NCI-H1694 treated with DMSO at 0.1 percent for 48 hours (cell line): Measurements from ENCODE around the gene CHRNE.

ENCODE experiments used
- DNase-seq: peaks from one replicate; lab custom pipeline; 2025; lab: John Stamatoyannopoulos, UW

The CHRNE gene

GRCh38 chr17:4854111-4854681 is 48.7 kb downstream of the CHRNE start:
- DNase-seq: peak; percentile 90

DNA sequence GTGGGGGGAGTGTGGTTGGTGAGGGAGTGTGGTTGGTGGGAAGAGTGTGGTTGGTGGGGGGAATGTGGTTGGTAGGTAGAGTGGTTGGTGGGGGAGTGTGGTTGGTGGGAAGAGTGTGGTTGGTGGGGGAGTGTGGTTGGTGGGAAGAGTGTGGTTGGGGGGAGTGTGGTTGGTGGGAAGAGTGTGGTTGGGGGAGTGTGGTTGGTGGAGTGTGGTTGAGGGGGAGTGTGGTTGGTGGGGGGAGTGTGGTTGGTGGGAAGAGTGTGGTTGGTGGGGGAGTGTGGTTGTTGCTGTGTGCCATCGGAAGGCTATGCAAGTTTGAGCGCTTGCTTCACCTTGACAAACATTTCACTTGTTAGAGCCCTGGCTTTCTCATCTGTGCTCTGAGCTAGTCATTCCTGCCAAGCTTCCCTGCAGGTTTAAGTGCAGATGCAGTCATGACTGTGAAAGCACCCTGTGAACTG is 49.7 kb downstream of the CHRNE start:
- no peak for DNase-seq

GRCh38 chr17:4852567-4853207 is 50.2 kb downstream of the CHRNE start:
- DNase-seq: peak; percentile 72

- no peak for DNase-seq
Measured at GRCh38 chr17:4851084-4851483, 51.8 kb downstream of the CHRNE start.

DNA sequence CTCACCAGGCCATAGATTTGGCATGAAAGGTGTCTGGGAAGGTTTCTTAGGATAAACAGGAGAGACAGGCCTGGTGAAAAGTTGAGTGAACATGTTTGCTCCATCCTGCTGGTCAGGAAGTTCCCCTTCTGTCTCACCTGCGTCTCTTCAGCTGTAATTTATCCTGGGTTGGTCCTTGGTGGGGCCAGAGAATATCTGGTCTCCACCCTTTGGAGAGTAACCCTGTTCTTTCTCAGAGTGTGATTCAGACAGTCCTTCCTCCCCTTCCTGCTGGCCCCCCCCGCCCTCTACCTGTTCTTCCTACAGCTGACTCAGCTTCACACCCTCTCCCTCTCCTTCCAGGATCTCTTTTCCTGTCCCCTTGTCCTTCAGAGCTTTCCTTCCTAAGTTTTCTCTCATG is 52.7 kb downstream of the CHRNE start:
- DNase-seq: no peak

DNA sequence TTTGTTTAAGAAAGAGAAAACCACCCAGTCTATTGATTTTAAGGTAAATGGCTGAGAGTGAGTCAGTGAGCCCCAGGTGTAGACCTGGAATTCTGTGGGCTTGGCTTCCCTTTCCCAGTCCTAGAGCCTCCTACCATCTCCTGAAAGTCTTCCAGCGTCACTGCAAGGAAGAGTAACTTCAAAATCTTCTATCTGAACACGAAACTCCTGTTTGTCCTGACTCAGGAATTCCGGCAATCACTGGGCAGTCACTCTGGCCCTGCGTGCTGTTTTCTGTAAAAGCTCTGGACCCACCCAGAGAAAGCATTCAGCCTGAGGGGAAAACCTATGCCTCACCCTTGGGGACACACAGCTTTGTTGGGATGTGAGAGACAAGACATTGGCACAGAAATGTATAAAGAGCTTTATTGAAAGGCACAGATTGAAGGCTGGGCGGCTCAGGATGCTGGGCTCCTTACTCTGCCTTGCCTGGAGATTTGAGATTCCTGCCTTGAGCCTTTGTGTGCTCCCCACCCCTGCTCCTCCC is 53.8 kb downstream of the CHRNE start:
- DNase-seq: no peak
